Right lung (tissue), 5 donors: ENCODE measurements around the gene RAPH1. TPM values are rescaled to one million over a fixed set of nuclear protein-coding genes. Genes with fewer than 3 reads are reported as not detected.
"Not testable (repeated sequence)": the region's sequence is repeated elsewhere in the genome, so short reads cannot be mapped to it uniquely, and the experiment has no call there.

ENCODE experiments used
- DNase-seq, 2 donors: peaks; one replicate each; pipeline ENCODE4 v3.0.0-alpha.2; 2013
- polyA plus RNA-seq, 5 donors: library from polyadenylated mRNA; unstranded; fragments of 120-200 nt; gene quantifications; one replicate each; pipeline versions ENCODE4 v1.2.1 to v1.2.3, GENCODE V29; 2013; ENCODE audit warnings: inconsistent platforms in 1 of 5, low replicate concordance in 1 of 5; ENCODE audit not compliant: insufficient read length in 5 of 5, insufficient read depth in 1 of 5

RAPH1 gene
- polyA plus RNA-seq, 5 donors, result 18.4 to 25.2 (median 23.9) TPM

DNA sequence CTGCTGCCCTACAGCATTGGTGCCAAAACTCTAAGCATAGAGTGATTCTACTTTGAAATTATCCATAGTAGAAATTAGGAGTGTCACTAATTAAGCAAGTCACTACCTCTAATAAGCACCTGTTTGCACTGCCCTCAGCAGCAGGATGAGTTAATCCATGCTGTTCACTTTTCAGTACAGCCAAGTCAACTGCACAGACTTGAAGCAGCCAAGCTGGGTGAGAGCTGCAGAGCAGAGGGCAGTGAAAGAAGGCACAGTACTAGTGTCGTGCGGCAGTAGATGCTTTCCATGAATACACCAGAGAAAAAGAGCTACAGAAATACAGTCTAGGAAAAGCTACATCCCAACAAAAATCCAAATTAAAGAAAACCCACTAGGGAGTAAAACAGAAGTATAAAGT is 98.6 kb downstream of the RAPH1 start:
- DNase-seq, result no peak

DNA sequence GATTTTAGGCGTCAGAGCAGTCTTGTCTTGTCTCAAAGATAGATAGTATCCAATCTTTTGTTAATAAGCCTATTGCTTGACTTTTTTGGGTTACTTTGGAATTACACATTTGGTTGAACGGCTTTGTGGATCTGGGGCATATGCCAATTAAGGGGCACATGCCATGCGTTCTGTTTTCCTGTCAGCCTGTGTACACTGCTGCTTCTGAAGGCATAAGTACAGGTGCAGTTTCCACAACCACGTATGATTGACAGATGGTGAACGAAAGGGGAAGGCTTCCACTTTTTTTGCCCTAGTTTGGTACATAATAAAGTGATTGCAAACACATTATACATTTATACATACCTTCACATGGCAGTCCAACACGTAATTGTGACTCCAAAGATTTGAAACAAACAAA is 102.3 kb downstream of the RAPH1 start:
- no peak for DNase-seq

DNA sequence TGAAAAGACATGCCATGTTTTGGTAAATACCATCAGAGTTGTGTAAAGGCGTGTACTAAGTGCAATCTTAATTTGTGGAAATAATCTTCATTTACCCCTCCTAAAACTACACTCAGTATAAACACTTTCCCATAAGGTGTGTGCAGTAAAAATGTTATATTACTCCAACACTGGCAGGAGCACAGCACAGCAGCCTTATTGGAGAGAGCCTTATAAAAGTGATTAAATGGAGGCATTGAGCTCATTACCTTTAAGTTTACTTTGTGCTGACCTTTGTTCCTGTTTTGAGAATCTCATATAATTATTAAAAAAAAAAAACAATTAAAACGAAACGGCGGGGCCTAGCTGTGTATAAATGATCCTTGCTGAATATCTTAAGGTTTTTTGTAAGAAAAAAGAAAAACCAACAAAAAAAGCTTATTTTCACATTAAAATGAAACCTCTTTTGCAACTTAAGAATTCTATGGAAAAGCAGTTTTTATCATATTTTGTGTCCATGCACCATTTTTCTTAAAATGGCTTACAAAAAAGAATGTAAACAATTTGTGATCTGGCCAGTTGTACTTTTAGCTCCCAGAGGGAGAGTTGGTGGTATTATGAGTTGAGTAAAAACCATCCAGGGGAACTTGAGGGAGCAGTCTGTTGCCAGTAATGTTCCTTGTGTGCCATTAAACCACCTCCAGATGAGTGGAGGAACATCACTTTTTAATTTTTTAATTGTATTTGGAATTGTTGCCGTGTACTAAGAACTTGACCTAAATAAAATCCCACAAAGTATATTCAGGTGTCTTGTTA is 103.5 kb downstream of the RAPH1 start:
- no peak for DNase-seq

DNA sequence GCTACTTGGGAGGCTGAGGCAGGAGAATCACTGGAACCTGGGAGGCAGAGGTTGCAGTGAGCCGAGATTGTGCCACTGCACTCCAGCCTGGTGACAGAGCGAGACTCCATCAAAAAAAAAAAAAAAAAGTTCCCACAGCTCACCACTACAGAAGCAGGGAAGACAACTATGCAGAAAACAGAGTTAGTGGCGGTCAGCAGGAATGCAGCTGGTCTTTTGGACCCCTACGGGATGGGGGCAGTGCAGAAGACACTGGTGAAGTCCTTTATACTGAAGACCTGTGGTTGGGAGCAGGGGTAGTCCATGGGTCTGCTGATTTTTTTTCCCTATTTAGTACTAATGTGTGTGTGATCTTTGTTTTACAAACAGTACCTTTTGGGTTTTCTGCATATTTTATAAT is 105.5 kb downstream of the RAPH1 start:
- DNase-seq, result not testable (repeated sequence)

DNA sequence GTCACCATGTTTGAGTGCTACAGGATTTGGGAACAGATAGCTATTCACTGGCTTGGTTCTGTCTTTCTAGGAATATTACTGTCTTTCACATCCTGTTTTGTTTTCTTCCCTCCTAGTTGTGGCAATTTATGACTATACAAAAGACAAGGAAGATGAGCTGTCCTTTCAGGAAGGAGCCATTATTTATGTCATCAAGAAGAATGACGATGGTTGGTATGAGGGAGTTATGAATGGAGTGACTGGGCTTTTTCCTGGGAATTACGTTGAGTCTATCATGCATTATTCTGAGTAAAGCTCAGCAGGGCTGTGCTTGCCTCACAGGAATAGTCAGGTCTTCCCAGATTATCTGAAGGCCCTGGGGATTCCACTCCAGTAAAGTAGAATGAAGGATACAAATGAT is 108.0 kb downstream of the RAPH1 start:
- no peak for DNase-seq

DNA sequence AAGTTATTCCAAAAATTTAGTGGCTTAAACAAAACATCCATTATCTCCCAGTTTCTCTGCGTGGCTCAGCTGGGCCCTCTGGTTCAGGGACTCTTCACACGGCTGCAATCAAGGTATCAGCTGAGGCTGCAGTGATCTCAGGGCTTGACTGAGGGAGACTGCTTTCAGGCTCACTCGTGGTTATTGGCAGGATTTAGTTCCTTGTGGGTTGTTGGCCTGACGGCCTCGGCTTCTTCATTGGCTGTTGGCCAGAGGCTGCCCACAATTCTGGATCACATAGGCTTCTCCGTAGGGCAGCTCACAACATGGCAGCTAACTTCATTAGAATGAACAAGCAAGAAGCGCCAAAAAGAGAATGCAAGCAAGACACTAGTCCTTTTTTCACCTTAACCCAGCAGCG is 116.8 kb downstream of the RAPH1 start:
- no peak for DNase-seq

DNA sequence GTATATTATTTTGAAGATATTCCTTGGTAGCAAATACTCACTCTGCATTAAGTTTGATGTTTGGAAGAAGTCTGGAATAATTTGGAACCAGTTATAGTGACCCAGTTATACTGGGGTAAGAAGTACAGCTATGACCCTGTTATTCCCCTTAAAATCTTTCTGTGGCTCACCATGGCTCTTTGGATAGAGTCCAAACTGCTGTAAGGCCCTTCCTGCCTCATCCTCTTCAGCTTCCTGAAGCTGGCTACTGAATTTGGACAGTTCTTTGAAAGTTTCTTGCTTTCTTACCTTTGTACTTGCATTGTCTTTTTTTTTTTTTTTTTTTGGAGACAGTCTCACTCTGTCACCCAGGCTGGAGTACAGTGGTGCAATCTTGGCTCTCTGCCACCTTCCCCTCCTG is 121.3 kb downstream of the RAPH1 start:
- DNase-seq, result no peak

DNA sequence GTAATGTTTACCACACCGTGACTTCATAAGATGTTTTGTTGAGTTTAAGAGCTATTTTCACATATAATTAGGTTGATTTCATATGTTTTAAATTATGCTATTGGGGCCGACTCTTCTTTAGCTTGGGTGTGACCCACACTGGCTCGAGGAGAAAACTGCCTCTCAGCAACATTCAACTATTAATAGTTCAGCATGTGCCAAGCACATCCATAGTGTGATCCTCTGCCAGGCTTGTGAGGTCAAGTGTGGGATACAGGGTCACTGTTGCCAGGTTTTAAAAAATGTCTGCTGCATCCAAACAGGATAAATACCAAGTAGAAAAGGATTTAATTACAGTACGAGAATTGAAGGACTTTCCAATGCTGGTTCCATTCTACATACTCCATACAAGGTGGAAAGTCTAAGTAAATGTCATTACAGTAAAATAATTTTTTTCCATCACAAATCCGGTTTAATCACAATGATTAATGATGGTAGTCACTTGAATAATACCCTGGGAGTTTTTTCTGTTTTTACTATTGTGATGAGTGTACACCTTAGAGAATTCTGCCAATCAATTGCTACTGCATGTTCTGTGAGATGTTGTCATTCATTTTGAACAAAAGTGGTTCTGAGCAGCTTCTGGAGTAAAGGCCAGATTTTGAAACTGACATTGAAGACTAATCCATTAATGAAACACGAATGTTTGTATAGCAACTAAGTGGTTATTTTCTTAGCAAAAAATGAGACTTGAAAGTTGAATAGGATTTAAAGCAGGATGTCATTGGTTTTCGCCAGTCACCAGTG is 122.4 kb downstream of the RAPH1 start:
- DNase-seq, result no peak

DNA sequence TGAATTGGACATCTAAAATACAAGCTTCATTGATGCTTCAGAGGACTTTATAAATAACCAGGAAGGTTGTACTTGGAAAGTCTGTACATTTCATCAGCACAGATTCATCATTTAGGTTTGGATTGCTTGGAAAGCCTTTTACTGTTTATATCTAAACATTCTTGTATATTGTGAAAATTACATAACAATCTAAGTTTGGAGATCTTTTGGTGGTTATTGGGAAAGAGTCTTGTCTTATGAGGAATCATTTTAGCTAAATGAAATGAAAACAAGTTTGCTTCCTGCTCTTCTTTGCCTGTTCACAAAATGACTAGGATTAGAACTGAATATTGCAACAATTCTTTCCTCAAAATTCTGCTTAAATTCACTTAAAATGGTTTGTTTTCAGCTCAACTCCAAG is 127.6 kb downstream of the RAPH1 start:
- DNase-seq, result no peak

DNA sequence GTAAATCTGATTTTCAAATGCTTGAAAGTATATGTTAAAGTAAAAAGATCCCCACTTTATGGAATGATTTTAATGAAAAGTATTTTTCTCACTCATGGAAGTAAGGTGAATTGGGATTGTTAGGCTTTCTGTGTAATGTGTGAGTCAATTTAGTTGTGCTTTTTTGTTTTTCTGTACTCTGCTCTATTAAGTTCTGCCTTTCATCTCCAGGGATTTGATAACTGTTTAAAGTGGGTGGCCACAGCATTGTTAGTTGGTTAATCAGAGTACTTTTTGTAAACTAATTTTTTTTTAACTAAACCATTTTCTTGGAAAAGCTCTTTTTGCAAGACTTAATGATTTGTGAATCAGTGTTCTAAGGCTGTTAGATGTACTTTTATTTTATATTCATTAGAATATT is 130.1 kb downstream of the RAPH1 start:
- no peak for DNase-seq

DNA sequence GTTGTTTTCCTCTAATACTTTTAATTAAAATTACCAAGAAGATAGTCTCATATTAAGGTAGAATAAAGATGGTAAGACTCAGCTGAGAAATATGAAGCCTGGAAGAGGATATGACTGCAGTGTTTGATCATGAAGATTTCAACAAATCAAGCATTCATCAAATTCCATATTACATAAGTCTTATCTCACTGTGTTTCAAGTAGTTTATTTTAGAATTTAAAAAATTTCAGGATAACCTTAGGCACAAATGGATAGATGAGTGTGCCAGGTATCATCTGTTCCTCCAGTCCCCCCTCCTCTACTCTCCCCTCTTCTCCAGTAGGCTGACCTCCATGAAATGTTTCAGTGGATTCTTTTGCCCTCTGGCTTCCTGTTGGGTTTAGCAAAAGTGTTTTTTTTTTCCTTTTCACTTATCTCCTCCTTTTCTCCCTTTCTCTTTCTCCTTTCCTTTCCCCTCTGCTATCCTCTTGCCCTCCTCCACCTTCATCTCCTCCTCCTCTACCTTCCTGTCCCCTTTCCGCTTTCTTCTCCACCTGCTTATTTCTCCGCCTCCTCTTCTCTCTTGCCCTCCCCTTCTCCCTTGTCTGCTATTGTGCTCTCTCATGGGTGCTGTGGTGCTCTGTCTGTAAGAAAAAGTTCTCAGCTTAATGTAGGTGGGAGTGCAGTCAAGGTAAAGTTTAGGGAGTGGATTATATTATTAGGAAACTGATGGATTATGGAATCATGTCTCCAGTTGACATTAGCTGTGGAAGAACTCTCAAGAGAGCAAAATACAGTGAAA is 134.1 kb downstream of the RAPH1 start:
- DNase-seq, result no peak

DNA sequence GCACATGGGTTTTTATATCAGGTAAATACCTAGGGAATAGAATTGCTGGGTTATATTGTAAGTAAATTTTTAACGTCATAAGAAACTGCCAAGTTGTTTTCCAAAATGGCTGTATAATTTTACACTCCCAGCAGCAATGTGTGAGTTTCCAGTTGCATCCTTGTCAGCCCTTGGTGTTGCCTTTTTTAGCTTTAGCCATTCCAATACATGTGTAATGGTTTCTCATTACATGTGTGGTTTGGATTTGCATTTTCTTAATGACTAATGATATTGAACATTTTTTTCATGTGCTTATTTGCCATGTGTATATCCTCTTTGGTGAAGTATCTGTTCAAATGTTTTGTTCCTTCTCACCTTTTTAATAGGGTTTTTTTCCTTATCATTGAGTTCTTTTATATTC is 136.1 kb downstream of the RAPH1 start:
- no peak for DNase-seq

DNA sequence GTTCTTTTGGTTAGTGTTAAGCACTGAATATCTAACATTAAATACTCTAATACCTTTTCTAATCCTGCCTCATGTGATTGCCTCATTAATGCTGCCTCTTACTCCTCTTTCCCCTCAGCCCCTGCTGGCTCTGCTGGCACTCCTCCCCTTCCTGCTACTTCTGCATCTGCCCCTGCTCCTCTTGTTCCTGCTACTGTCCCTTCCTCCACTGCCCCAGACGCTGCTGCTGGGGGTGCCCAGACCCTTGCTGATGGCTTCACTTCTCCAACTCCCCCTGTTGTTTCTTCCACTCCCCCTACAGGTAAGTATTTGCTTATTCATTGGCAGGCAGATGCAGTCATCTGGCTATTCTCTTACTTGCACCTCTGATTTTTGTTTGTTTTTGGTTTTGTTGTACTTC is 138.4 kb downstream of the RAPH1 start:
- DNase-seq, result no peak

DNA sequence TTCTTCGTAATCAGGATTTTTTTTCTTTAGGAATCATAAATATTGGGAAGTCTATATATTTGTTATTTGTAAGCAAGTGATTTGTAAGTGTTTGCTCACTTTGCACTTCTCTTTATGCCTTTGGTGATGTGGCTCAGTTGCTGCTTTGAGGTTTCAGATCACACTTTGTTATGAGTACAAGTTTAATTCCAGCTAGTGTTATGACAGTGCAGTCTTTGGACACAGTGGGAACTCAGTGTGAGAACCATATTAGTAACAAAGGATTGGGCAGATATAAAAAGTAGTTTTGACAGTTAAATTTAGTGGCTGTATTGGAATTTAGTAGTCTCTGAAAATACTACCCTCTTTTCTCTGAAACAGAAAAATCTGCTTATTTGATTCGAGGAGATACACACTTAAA is 139.2 kb downstream of the RAPH1 start:
- no peak for DNase-seq

DNA sequence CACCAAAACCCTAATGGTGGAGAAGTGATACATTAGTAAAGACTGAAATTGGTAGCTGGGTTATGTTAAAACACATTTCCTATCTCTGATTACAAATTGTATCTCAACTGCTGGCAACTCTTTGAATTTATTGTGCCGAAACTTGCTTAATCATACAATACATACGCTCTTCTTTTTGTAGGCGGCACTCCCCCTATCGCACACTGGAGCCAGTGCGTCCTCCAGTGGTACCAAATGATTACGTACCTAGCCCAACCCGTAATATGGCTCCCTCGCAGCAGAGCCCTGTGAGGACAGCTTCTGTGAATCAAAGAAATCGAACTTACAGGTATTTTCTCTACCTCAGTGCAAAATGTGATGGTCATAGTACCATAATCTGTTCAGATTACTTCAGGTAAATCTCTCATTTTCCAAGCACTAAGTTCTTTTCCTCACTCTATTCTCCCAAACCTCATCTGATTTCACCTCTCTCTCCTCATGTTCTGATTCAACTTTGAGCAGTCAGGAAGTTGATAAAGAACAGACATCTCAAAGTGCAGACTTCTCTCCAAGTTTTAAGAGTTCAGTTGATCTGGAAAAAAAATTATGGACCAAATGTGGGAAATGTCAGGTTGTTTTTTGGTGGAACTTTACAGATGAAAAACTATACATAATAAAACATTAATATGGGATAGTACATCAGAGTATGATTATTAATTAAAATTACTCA is 140.4 kb downstream of the RAPH1 start:
- DNase-seq, result no peak

DNA sequence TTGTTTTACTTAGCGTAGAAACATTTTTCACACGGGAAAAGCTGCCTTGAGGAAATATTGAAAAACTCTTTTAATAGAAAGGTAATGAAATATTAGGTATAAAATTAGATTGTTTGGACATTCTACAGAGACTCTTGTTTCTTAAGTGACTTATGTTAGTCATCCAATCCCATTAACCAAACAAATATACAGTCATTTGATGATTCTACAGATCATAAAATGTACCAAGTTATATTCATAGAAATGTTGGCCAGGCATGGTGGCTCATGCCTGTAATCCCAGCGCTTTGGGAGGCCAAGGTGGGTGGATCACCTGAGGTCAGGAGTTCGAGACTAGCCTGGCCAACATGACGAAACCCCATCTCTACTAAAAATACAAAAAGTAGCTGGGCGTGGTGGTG is 146.9 kb downstream of the RAPH1 start:
- DNase-seq, result not testable (repeated sequence)

DNA sequence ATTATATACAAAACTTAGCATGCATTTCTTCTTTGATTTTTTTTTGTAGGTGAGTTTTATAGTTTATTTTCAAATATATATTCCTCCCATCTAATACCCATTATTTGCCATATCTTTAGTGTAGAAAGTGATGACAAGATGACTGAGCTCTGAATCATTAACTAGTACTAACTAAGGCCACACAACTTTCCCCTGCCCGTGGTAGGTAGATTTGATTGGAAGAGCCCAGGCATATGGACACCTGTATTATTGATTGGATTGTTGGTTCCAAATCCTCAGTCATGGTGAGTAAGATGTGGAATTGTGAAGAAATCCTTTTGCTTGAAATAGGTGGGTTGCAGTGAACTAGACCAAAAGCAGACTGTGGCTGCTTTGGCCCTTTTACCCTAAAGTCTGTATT is 152.1 kb downstream of the RAPH1 start:
- no peak for DNase-seq

DNA sequence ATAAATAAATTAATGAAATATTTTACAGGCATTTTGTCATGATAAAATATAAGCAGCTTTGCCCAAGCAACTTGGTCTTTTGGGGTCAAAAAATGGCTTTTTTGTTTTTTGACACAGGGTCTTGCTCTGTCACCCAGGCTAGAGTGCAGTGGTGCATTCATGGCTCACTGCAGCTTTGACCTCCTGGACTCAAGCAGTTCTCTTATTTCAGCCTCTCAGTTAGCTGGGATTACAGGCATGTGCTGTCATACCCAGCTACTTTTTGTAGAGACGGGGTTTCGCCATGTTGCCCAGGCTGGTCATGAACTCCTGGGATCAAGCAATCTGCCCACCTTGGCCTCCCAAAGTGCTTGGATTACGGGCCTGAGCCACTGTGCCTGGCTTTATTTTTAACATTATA is 155.9 kb downstream of the RAPH1 start:
- no peak for DNase-seq

DNA sequence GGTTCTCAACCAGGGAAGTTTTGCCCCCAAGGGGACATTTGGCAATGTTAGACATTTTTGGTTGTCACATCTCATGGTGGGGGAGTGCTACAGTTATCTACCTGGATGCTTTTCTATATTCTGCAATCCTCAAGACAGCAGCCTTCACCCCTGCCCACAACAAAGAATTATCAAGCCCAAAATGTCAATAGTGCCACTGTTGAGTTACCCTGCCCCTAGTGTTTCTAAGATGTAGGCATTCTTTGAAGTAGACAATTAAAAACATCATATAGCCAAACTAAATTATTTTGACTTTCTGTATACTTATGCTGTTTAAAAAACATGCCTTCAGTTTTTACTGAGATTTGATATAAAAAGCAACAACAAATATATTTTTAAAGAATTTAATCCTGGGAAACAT is 158.9 kb downstream of the RAPH1 start:
- DNase-seq, result no peak

DNA sequence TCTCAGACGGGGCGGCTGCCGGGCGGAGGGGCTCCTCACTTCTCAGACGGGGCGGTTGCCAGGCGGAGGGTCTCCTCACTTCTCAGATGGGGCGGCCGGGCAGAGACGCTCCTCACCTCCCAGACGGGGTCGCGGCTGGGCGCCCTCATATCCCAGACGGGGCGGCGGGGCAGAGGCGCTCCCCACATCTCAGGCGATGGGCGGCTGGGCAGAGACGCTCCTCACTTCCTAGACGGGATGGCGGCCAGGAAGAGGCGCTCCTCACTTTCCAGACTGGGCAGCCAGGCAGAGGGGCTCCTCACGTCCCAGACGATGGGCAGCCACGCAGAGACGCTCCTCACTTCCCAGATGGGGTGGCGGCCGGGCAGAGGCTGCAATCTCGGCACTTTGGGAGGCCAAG is 162.4 kb downstream of the RAPH1 start:
- DNase-seq, result not testable (repeated sequence)

DNA sequence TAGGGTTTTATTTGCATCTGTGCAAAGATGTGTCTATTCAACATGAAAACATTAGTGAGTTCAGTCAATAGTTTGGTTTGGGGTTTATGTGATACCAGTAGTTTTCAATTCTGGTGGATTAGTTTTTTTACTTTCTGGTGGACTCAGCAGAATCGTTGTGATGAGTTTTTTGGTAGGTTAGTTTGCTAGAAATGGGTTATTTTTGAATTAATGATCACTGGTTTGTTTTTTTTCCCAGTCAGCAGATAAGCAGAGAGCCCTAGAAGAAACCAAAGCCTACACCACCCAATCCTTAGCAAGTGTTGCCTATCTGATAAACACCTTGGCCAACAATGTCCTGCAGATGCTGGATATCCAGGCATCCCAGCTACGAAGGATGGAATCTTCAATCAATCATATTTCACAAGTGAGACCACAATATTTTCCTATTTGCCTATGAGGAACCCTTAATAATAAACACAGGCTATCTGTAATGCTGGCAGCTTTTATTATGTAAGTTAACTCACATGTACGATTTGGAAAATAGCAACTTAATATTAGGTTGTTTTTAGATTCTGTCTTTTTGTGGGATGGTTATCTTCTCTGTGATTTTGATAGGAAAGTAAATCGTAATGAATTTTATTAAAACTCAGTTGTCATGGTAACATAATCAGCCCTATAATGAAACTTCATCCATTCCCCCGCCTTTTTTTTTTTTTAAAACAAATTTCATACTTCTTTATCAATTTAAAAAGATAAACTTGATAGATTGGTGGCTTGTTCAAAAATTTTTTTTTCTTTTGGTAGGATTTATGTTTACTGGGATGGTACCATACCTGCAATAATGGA is 168.2 kb downstream of the RAPH1 start:
- DNase-seq, result no peak
